Testis (tissue), 3 donors: ENCODE results near the gene MACROD1. TPM values are rescaled to one million over a fixed set of nuclear protein-coding genes. Genes with fewer than 3 reads are reported as not detected.

Experiments used
- DNase-seq: peaks from one replicate; pipeline ENCODE4 v3.0.0-alpha.2; 2019
- H3K27ac ChIP-seq, 2 donors: fragments of 200-600 bp; sonication (generic); one replicate each; pipeline ENCODE4 v1.5.1; 2019
- H3K27me3 ChIP-seq: fragments of 200-600 bp; sonication (generic); one replicate; pipeline ENCODE4 v1.5.1; 2019
- H3K36me3 ChIP-seq: fragments of 200-600 bp; sonication (generic); one replicate; pipeline ENCODE4 v1.5.1; 2017; ENCODE audit warnings: low read depth; ENCODE audit errors: missing control alignments
- H3K4me1 ChIP-seq: fragments of 200-600 bp; sonication (generic); one replicate; pipeline ENCODE4 v1.5.1; 2019
- H3K4me3 ChIP-seq, 2 donors: fragments of 200-600 bp; sonication (generic); one replicate each; pipeline ENCODE4 v1.5.1; 2017 to 2019
- H3K9me3 ChIP-seq: fragments of 200-600 bp; sonication (generic); one replicate; pipeline ENCODE4 v1.5.1; 2017
- CTCF ChIP-seq, 3 experiments: fragments of 450-650 bp in 2 of 3; fragments of 200-600 bp in 1 of 3; sonication (generic) in 1 of 3; IDR thresholded peaks; one replicate each; pipeline ENCODE4 v1.5.1; 2016 to 2019; ENCODE audit warnings: antibody characterized with exemption in 3 of 3, mild to moderate bottlenecking in 2 of 3, moderate library complexity in 1 of 3
- POLR2A ChIP-seq: fragments of 450-650 bp; IDR thresholded peaks from one replicate; pipeline ENCODE4 v1.6.1; 2017; ENCODE audit warnings: antibody characterized with exemption, mild to moderate bottlenecking, moderate library complexity
- WGBS, 2 donors: methylation state at CpG; one replicate each; pipeline ENCODE4 v1.1.5; 2018; 5-methylcytosine and 5-hydroxymethylcytosine counted together
- intact Hi-C: fragments of 100-400 bp; cut with DNase I; formaldehyde crosslinking; loops from one replicate; pipeline ENCODE4 v1.15.1; 2023; ENCODE audit warnings: low total_unique reads
- polyA plus RNA-seq: library from polyadenylated mRNA; stranded (reverse); fragments of 350-450 nt; fragmentation: Illumina TruSeq; extraction: RNeasy Lipid Tissue Mini Kit (QIAGEN cat#74804); gene quantifications from one replicate; pipeline ENCODE4 v1.2.3, GENCODE V29; 2014; ENCODE audit warnings: low read depth, low replicate concordance; ENCODE audit not compliant: insufficient read depth
- total RNA-seq, 2 donors: library from RNA; depleted of rRNA; stranded (reverse); fragments of >200 nt; gene quantifications; one replicate each; pipeline ENCODE4 v1.2.3, GENCODE V29; 2016

MACROD1 gene
- total and polyA plus RNA-seq, 3 donors from 2014 or later: 13.3 to 15.3 (median 14.1) TPM

GRCh38 chr11:64068705-64069400, 97.1 kb downstream of the MACROD1 start:
- no peak for DNase-seq
- Histone ChIP-seq H3K4me1 (no peaks in the 10 kb centered on the region), H3K36me3 (no peaks in the 10 kb centered on the region), H3K27ac (no peak overlapping the region), H3K4me3 (no peak overlapping the region), H3K9me3 (no peaks in the 10 kb centered on the region), H3K27me3 (no peaks in the 10 kb centered on the region)
- intact Hi-C loops: no loop called here
- WGBS, 2 donors: 83 to 96% methylated on average over 10 to 20 of the region's 20 CpGs
- TF ChIP-seq POLR2A (no peak), CTCF (IDR thresholded peaks at IDR 0.05) (no peak)

GRCh38 chr11:64067230-64067993, 98.5 kb downstream of the MACROD1 start:
- no peaks in the 10 kb centered on the region for H3K4me1 ChIP-seq
- no peak for DNase-seq
- 82% methylated on average over 11 to 26 of the region's 26 CpGs for WGBS, 2 donors
- H3K36me3 ChIP-seq: no peaks in the 10 kb centered on the region
- no peaks in the 10 kb centered on the region for H3K27me3 ChIP-seq
- H3K27ac ChIP-seq: no peak overlapping the region
- TF ChIP-seq CTCF (IDR thresholded peaks at IDR 0.05) (no peak), POLR2A (no peak)
- no peak overlapping the region for H3K4me3 ChIP-seq
- intact Hi-C loops: no loop called here
- no peaks in the 10 kb centered on the region for H3K9me3 ChIP-seq

GRCh38 chr11:64065712-64066111, 100.2 kb downstream of the MACROD1 start:
- no peak overlapping the region for H3K27ac ChIP-seq
- WGBS, 2 donors: 89 to 97% methylated on average over 10 of the region's 10 CpGs

GRCh38 chr11:64065141-64065465, 100.8 kb downstream of the MACROD1 start:
- no peak overlapping the region for H3K4me3 ChIP-seq
- TF ChIP-seq CTCF (IDR thresholded peaks at IDR 0.05): no peak
- TF ChIP-seq POLR2A: no peak
- H3K27me3 ChIP-seq: no peaks in the 10 kb centered on the region
- 86 to 97% methylated on average over 8 to 11 of the region's 11 CpGs for WGBS, 2 donors
- no peak overlapping the region for H3K27ac ChIP-seq
- H3K36me3 ChIP-seq: no peaks in the 10 kb centered on the region
- no peaks in the 10 kb centered on the region for H3K9me3 ChIP-seq
- H3K4me1 ChIP-seq: no peaks in the 10 kb centered on the region
- no peak for DNase-seq
- intact Hi-C loops: no loop called here

More at GRCh38 chr11:64065712-64066111, 100.2 kb downstream of the MACROD1 start:
- TF ChIP-seq CTCF (IDR thresholded peaks at IDR 0.05): no peak
- TF ChIP-seq POLR2A: no peak
- H3K9me3 ChIP-seq: no peaks in the 10 kb centered on the region
- no peaks in the 10 kb centered on the region for H3K36me3 ChIP-seq
- no peak overlapping the region for H3K4me3 ChIP-seq
- no peak for DNase-seq
- no peaks in the 10 kb centered on the region for H3K27me3 ChIP-seq
- intact Hi-C loops: no loop called here
- no peaks in the 10 kb centered on the region for H3K4me1 ChIP-seq
